AG04450 (cell line): ENCODE results near the gene ABCG2. TPM values are rescaled to one million over a fixed set of nuclear protein-coding genes. Genes with fewer than 3 reads are reported as not detected.

ENCODE experiments used
- CTCF ChIA-PET: fragments of 300-600, 350-600 bp; formaldehyde crosslinking; extraction: SDS; loops from one replicate; lab custom pipeline; 2022; ENCODE audit warnings: antibody characterized with exemption, inconsistent platforms; lab: Charles Lee
- POLR2A ChIA-PET: fragments of 350-600 bp; formaldehyde crosslinking; extraction: SDS; loops from one replicate; lab custom pipeline; 2021; ENCODE audit warnings: antibody characterized with exemption, inconsistent platforms; lab: Yijun Ruan, JAX
- DNase-seq: peaks from one replicate; pipeline ENCODE4 v3.0.0-alpha.2; 2011; ENCODE audit warnings: low read depth, low spot score
- H3K27ac ChIP-seq: one replicate; pipeline ENCODE4 v1.5.1; 2012; ENCODE audit warnings: low read depth, low read length, control low read depth
- H3K27me3 ChIP-seq: one replicate; pipeline ENCODE4 v1.6.0; 2012; ENCODE audit warnings: low read length; ENCODE audit not compliant: control insufficient read depth, insufficient read depth
- H3K4me3 ChIP-seq: 2 replicates; pipeline ENCODE4 v1.5.1; 2011; ENCODE audit warnings: mild to moderate bottlenecking, low read depth, low read length, control low read depth
- H3K9me3 ChIP-seq: 2 replicates; pipeline ENCODE4 v1.5.1; 2012; ENCODE audit warnings: low read length; ENCODE audit not compliant: control insufficient read depth, insufficient read depth
- CTCF ChIP-seq: IDR thresholded peaks from 2 replicates; pipeline ENCODE4 v1.5.1; 2011; ENCODE audit warnings: low read depth, low read length, control low read depth, inconsistent platforms
- polyA plus RNA-seq: library from polyadenylated mRNA; depleted of rRNA; stranded (reverse); fragments of >200 nt; gene quantifications from 2 replicates; pipeline ENCODE4 v1.2.3, GENCODE V29; 2011

ABCG2 gene
- polyA plus RNA-seq, 1 experiment: 1.2 TPM

GRCh38 chr4:88080626-88081025 is 77.8 kb downstream of the ABCG2 start:
- TF ChIP-seq CTCF: no peak
- Histone ChIP-seq H3K27ac (no peak overlapping the region), H3K27me3 (no peaks in the 10 kb centered on the region), H3K9me3 (no peaks in the 10 kb centered on the region), H3K4me3 (no peak overlapping the region)
- DNase-seq: no peak
- POLR2A ChIA-PET: no interaction called here
- CTCF ChIA-PET: interaction anchor here (0.7 kb wide), 1 partner anchor 131 kb away, joined by 4 read pairs; no protein-coding TSS in a partner anchor

GRCh38 chr4:88078579-88078978 is 79.9 kb downstream of the ABCG2 start:
- Histone ChIP-seq H3K27ac (no peak overlapping the region), H3K27me3 (no peaks in the 10 kb centered on the region), H3K9me3 (no peaks in the 10 kb centered on the region), H3K4me3 (no peak overlapping the region)
- no peak for DNase-seq
- ChIA-PET POLR2A (no interaction called here), CTCF (no interaction called here)
- TF ChIP-seq CTCF: no peak

GRCh38 chr4:88077911-88078524 is 80.4 kb downstream of the ABCG2 start:
- CTCF ChIA-PET: no interaction called here
- no peak for TF ChIP-seq CTCF
- Histone ChIP-seq H3K9me3 (no peaks in the 10 kb centered on the region), H3K27ac (no peak overlapping the region), H3K27me3 (no peaks in the 10 kb centered on the region), H3K4me3 (no peak overlapping the region)
- no peak for DNase-seq
- POLR2A ChIA-PET: no interaction called here

- Histone ChIP-seq H3K4me3 (no peak overlapping the region), H3K27me3 (no peaks in the 10 kb centered on the region), H3K27ac (no peak overlapping the region), H3K9me3 (peaks cover 3% of the 10 kb centered on the region)
- ChIA-PET POLR2A (no interaction called here), CTCF (interaction anchor here (0.7 to 1.2 kb wide), 2 partner anchors 21 to 137 kb away, joined by 3 read pairs; no protein-coding TSS in a partner anchor)
- no peak for DNase-seq
- TF ChIP-seq CTCF: no peak
Observed at GRCh38 chr4:88075336-88075735, 83.1 kb downstream of the ABCG2 start.

- CTCF ChIA-PET: interaction anchor here (0.7 kb wide), 1 partner anchor 16 kb away, joined by 3 read pairs; no protein-coding TSS in a partner anchor
- no peak overlapping the region for H3K27ac ChIP-seq
- no peak for TF ChIP-seq CTCF
- POLR2A ChIA-PET: no interaction called here
- no peak overlapping the region for H3K4me3 ChIP-seq
- peaks cover 6% of the 10 kb centered on the region for H3K9me3 ChIP-seq
- H3K27me3 ChIP-seq: no peaks in the 10 kb centered on the region
- DNase-seq: no peak
Observed at GRCh38 chr4:88070031-88070430, 88.4 kb downstream of the ABCG2 start.
